Activated T-helper 9 cell treated with anti-CD3 and anti-CD28 coated beads, Interleukin-2, amount 50 U/mL, for 16 hours (primary cell): Measurements from ENCODE around the gene TM9SF1.
"Not testable (repeated sequence)": the region's sequence is repeated elsewhere in the genome, so short reads cannot be mapped to it uniquely, and the experiment has no call there.

ENCODE experiments used
- DNase-seq: peaks from one replicate; pipeline ENCODE4 v3.0.0-alpha.2; 2020; ENCODE audit warnings: low read depth

Gene TM9SF1

GRCh38 chr14:24226473-24226872 is 31.2 kb upstream of the TM9SF1 start:
- DNase-seq, result no peak

GRCh38 chr14:24224618-24225071 is 29.4 kb upstream of the TM9SF1 start:
- DNase-seq, result no peak

- not testable (repeated sequence) for DNase-seq
These were observed 27.7 kb upstream of the TM9SF1 start for GRCh38 chr14:24222987-24223386.

GRCh38 chr14:24219521-24219920 is 24.3 kb upstream of the TM9SF1 start:
- no peak for DNase-seq

GRCh38 chr14:24219080-24219479 is 23.8 kb upstream of the TM9SF1 start:
- no peak for DNase-seq

GRCh38 chr14:24216876-24217275 is 21.6 kb upstream of the TM9SF1 start:
- not testable (repeated sequence) for DNase-seq

GRCh38 chr14:24216345-24216699 is 21.1 kb upstream of the TM9SF1 start:
- no peak for DNase-seq

- DNase-seq, result peak; percentile 77
These were observed 20.5 kb upstream of the TM9SF1 start, which contains the start of gene MDP1 for GRCh38 chr14:24215495-24216344. Gene MDP1, minus strand, starts transcription at chr14:24216066. Its CDS starts 111 bp downstream, at chr14:24215955.

GRCh38 chr14:24213866-24214662 is 18.8 kb upstream of the TM9SF1 start:
- DNase-seq, result no peak

- peak; percentile 94 for DNase-seq
These were observed 18.0 kb upstream of the TM9SF1 start, which contains the start of gene CHMP4A for GRCh38 chr14:24212924-24213865. Gene CHMP4A, minus strand, starts transcription at chr14:24213488. Its CDS starts 49 bp downstream, at chr14:24213439.

- no peak for DNase-seq
These were observed 16.1 kb upstream of the TM9SF1 start for GRCh38 chr14:24211311-24211710.

- no peak for DNase-seq
These were observed 12.4 kb upstream of the TM9SF1 start for GRCh38 chr14:24207625-24208024.

GRCh38 chr14:24207104-24207551 is 11.9 kb upstream of the TM9SF1 start:
- no peak for DNase-seq

GRCh38 chr14:24206260-24207103 is 11.2 kb upstream of the TM9SF1 start:
- DNase-seq, result no peak

- no peak for DNase-seq
These were observed 9.2 kb upstream of the TM9SF1 start for GRCh38 chr14:24204163-24205146.

GRCh38 chr14:24203249-24203886 is 8.1 kb upstream of the TM9SF1 start:
- not testable (repeated sequence) for DNase-seq

GRCh38 chr14:24202538-24202937 is 7.3 kb upstream of the TM9SF1 start:
- not testable (repeated sequence) for DNase-seq

GRCh38 chr14:24198814-24199524 is 3.7 kb upstream of the TM9SF1 start:
- no peak for DNase-seq
